NCI-H2107 treated with DMSO at 0.1 percent for 48 hours (cell line): ENCODE data around the gene ALS2CL.
A peak's percentile ranks its signal among the peaks of the same experiment; 100 is the strongest.

Experiments used
- DNase-seq: peaks from one replicate; lab custom pipeline; 2025; ENCODE audit not compliant: unreplicated experiment; lab: John Stamatoyannopoulos, UW

The ALS2CL gene

DNA sequence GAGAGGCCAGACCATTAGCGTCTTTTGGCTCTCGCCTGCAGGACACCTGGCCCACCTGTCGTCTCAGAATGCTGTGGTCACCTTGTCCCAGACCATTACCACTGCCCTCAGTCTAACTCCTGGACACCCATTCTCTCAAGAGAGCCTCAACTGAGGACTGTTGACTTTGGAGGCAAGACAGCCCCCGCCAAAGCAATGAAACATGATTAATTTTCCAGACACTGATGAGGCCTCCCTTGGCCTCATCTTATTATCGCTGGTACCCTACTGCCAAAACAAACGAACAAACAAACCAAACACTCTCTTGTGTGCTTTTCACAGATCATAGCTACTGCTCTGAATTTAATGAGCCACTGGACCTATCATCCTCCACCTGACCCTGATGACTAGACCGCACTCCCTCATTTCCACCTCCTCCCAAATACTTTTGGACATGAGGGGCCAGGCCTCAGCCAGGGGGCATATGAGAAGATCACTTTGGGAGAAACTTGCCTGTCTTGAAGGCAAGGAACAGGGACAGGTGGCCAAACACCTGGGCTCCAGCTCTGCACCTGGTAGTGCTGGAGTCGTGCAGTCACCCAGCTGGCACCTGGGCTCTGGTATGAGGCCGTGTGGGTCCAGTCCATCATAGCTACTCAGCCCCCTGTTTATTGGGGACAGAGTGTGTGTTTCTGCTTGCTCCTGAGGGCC lies 27.6 kb downstream of the ALS2CL start:
- no peak for DNase-seq

DNA sequence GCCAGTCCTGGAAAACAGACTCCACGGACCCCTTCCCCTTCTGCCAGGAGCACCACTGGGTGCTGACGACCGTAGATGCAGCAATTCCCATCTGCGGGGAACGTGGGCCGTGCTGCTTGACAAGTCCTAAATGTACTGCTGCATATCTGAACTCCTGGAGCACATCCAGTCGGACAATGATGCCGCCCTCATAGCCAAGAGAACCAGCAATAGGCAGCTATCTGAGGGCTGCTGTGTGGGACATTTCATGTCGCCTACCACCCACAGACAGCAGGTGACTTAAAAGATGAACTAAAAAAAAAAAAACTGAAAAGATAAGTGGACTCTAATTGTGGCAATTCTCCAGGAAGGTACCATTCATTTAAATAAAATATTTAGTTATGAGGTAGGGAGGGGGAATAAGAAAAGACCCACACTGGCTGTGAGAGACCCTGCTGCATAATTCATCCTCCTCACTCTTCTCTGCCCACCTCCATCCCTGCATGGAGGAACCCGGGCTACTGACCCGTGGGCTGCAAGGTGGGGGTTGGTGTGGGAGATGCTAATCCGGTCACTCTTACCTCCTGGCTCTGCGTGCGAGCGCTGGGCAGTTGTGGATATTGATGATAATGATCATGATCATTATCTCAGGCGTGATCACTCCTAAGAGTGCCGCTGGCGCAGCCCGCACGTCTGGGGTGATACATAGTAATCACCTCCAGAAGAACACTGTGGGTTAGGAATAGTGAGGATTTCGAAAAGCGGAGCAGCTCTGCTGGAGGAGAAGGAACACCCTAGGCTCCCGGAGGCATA lies 28.3 kb downstream of the ALS2CL start:
- no peak for DNase-seq

DNA sequence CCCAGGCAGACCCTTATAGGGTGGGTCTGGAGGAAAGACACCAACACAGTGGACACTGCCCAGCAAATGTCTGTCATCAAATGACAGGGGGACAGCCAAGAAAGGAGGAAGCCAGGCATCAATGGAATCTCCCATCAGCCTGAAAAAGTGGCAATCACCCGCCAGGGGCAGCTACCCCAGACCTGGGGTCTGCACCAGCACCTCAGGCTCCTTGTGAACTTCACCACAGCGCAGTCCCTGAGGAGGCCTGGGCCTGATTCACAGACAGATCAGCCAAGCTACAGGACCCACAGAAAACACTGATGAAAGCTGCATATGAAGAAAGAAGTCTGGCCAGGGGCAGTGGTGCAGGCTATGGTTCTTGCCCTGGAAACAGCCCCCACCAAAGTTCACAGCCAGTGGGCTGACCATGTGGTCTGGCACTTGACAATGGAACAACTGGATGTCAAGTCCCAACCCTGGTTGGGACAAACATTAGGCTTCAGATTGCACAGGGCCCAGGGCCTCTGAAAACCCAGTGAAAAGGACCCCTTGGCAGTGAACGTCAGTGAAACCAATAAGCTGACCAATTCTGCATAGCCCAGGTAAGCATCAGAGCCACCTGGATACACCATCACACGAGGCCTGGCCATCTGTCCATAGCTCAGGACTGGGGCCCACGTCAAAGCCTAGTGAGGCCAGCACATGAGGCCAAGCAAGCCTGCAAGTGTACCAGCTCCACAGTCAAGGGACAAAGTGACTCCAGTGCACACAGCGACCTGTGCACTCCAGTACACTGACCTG lies 29.1 kb downstream of the ALS2CL start:
- DNase-seq, result no peak

DNA sequence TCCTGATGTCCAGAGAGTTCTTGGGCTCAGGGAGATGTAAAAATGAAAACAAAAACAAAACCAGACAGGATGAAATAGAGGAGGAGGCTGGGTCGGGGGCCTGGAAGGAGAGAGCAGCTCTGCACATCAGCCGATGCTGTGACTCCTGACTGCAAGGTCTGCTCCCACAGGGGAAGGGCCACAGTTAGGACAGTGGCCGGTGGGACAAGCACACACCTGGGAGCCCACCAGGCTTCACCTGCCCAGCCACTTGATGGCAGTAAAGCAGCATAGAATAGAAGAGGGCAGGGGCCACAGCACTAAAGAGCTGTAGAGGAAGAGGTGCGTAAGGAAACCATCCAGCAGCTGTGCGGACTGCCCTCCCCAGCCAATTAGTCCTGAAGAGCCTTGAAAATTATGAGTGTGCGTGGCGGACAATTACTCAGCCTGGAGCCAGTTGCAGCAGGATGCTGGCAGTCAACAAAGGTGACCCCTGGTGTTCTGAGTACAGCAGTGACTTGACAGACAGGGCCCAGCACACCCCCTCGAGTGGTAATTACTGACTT lies 29.8 kb downstream of the ALS2CL start:
- peak; percentile 56 for DNase-seq

DNA sequence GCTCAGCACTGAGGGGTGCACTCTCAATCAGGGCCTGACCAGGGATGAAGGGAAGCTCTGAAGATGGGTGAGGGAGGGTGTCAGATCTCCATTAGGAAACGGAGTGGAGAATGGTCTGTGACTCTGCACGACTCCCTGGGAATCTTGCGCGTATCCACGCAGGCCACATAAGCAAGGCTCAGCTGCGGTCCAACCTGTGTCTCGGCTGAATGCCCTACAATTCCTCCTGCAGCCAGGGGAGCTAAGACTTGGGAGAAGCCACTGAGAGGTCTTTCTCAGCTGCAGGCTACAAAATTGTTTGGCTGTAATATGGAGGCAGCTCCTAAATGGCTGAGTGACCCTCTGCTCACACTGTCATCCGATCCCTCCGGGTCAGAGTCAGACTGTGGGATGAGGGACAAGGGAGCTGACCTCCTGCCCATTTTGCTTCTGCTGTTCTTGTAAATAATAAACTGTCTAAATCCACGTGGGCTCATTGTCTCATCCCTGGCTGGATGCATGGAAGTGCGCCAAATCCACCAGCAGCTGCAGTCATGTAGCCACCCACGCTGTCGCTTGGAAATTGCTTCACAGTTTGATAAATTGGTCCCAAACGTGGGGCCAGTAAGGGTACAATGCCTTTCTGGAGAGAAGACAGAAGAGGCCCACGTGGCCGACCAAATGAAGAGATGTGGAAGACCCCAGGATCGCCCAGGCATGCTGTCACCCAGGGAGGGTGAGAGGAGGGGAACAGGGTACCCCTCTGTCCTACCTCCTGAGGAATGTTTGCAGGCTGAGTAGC lies 30.5 kb downstream of the ALS2CL start:
- DNase-seq, result no peak

DNA sequence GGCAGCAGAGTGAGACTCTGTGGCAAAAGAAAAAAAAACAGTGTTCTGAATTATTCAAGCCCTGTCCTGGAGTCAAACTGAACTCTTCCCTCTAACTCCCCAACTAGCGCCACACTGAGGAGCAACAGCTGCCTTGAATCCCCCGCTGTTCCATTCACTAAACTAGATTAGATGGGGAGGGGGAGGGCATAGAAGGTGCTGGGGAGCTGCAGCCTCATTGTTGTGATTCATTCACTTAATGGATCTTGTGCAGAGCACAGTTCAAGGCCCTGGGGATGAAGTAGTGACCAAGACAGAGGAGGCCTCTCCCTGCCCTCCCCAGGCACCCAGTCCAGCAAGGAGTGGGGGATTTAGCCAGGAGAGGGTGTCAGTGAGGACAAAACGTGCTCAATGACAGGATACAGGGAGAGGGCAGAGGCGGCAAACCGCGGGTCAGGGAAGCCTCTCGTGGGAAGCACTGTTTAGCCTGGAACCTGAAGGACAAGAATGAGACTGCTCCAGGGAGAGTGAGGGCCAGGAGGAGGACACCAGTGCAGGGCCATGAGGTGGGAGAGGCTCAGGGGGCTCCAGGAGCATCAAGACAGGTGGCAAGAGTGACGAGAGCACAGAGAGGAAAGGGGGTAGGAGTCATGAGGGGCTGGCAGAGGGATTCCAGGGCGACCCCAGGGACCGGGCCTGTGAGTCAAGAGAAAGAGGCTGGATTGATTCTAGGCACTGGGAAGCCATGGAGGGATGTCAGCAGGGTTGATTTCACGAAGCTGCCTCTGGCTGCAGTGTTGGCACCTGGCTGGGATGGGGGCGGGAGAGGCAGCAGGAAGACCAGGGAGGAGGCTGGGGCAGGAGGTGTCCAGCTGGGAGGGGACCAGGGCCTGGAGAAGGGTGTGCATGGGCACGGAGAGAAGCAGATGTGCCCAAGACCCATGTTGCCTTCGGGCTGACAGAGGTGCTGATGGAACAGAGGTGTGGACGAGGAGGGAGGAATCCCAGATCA lies 31.4 kb downstream of the ALS2CL start:
- no peak for DNase-seq

DNA sequence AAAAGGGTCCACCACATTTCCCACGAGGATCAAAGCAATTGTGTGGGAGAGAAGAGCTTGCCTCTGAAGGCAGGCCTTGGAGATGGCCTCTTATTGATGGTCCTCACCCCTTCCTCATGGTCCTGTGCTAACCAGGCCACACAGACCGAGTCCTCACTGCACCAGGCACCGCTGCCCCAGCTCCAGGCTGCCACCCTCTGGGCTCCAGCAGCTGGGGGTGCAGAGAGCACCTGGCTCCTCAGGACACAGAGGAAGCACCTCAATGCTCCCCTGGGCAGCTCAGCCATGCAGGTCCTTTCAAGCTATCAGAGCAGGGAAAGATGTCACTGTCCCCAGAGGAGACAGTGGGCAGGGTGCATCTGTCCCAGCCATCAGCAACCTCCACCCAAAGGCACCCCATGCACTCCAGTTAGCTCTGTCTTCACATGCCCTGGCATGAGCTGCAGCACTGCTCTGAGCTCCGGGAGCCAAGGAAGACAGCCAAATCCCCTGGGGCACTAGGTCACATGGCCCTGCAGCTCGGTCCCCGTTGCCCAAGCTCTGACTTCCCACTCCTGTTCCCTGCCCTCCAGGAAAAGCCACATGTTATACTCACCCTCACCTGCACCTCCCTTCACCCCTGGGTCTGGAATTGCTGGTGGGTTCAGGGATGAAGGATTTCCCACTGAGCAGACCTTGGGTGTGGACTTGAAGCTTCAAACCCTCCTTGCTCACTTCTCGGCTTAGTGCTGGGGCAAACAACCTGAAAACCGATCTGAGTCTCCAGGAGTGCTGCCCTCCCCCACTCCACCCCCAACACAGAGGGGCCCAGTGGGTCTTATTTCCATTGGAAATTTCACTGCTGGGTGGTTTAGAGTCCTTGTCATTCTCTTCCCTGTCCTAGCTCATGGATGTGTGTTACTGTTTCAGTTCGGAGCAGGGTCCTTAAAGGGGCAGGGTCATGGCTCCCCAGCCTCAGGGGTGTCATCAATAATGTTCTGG lies 32.6 kb downstream of the ALS2CL start:
- DNase-seq, result peak; percentile 15

DNA sequence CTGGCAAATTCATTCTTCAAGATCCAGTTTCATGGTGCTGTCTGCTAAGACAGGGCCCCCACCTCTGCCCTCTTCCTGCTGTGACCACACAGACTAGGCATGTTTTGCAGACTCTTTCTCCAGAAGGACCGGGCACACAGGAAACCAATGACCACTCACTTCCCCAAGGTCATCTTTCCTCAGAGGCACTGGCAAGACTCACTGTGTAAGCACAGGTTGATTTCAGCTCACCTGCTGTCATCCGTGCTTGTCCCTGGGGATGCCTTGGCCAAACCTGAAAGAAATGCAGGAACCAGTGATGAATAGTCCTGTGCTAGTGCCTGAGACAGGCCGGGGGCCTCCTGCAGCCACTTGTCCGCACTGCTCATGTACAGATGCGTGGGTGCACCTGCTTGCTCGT lies 33.5 kb downstream of the ALS2CL start:
- DNase-seq, result no peak

DNA sequence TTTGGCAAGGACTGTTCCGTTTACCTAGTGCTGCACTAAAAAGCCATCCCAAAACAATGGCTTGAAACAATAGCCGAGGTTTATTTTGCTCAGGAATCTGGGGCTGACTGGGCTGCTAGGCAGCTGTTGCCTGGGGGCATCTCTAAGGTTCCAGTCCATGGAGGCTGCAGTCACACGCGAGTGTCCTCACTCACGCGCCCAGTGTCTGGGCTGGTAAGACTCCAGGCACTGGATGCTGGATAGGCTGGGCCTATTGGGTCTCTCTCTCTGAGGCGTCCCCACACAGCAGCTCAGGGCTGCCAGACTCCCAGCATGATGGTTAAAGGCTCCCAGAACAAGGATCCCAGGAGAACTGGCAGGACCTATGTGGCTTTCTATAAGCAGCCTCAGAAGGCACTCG lies 34.2 kb downstream of the ALS2CL start:
- no peak for DNase-seq

DNA sequence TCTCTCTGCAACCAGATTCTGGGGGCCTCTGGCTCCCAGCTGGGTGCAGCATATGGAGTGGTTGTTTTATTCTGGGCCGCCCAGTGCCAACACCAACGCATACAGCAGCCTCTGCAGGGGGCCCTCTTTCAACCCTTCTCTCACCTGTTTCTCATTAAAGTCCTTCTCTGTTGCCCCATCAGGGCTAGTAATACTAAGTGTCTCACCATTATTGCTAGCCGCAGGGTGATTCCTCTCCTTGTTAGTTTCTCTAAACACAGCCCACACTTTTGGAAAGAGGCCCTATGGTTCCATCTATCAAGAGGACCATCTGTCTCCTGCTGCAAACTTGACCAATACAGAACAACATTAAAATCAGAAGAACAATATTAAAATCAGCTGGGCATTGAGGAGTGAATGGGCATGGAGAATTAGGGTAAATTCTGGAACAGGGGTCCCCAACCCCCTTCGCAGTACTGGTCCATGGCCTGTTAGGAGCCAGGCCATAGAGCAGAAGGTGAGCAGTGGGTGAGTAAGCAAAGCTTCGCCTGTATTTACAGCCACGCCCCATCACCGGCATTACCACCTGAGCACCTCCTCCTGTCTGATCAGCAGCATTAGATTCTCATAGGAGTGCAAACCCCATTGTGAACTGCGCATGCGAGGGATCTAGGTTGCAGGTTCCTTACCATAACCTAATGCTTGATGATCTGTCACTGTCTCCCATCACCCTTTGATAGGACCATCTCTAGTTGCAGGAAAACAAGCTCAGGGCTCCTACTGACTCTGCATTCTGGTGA lies 36.5 kb downstream of the ALS2CL start:
- peak; percentile 81 for DNase-seq

DNA sequence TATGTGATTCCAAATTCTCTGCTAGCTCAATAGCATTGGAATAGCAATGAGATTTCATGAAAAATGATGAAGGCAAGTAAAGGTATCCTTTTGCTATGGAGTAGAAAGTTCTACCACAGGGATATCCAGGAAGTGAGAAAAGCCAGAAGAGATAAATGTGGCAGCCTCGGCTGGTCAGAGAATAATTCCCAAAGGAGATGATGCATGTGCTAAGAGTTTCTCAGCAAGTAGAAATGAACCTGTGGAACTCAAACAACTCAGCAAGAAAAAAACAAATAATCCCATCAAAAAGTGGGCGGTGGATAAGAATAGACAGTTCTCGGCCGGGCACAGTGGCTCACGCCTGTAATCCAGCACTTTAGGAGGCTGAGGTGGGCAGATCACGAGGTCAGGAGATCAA lies 38.2 kb downstream of the ALS2CL start:
- no peak for DNase-seq

DNA sequence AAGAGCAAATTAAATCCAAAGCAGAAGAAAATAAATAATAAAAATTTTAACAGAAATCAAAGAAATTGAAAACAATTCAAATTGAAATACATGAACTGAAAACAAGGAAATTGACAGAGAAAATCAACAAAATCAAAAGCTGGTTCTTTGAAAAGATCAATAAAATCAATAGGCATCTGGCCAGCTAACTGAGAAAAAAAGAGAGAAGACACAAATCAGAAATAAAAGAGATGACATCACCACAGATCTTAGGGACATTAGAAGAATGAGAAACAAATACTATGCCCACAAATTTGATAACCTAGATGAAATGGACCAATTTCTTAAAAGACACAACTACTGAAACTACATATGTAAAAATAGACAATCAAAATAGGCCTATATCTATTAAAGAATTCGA lies 42.4 kb downstream of the ALS2CL start:
- no peak for DNase-seq

DNA sequence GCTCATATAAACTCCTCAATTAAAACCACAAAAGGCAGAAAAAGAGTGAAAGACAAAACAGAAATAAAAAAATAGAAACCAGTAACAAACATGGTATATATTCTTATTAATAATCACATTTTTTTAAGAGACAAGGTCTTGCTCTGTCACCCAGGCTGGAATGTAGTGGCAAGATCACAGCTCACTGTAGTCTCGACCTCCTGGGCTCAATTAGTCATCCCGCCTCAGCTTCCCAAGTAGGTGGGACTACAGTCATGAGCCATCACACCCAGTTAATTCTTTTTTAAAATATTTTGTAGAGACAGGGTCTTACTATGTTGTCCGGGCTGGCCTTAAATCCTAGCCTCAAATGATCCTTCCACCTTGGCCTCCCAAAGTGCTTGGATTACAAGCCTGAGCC lies 44.0 kb downstream of the ALS2CL start:
- no peak for DNase-seq

DNA sequence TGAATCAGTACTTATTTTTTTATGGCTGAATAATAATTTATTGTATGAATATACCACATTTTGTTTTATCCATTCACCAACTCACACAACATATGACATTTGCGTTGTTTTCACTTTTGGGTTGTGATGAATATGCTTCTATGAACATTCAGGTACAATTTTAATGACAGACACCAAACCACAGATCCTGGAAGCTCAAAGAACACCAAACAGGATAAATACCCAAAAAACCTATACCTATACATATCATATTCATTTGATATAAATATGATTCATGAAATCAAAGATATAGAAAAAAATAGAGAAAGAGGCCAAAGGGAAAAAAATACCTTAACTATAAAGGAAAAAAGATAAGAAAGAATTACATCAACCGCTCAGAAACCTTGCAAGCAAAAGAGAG lies 45.4 kb downstream of the ALS2CL start:
- no peak for DNase-seq

DNA sequence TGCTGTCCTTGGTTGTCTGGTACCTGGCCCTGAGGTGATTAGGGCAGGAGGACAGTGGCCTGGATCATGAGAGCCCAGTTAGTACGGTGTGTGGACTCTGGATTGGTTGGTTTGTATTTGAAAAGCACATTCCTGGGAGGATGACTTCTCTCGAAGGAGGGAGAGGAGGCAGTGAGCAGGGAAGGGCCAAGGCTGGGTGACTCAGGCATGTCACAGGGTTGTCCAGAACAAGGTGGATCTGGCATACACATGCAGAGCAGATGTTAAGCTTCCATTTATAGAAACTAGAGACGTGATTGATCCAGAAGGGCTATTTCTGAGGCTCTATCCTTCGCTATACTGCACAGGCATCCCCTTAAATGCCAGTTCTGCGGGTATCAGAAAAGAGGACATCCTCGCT lies 46.8 kb downstream of the ALS2CL start:
- DNase-seq, result no peak

DNA sequence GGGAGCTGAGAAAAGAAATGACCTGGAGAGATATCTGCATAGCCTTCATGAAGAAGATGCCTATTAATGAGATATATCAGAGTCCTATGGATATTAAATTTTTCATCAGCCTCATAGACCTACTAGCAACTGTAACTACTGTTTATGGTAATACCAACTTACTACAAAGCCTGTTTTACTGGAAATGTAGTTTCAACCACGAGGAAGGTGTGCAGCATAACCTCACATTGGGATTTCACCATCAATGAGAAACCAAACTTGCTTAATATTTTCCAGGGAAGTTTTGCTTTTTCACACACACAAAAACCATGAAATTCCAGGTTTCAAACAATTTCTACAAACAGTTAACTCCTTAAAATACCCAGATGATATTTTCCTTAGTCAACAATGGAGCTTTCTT lies 49.8 kb downstream of the ALS2CL start:
- no peak for DNase-seq

DNA sequence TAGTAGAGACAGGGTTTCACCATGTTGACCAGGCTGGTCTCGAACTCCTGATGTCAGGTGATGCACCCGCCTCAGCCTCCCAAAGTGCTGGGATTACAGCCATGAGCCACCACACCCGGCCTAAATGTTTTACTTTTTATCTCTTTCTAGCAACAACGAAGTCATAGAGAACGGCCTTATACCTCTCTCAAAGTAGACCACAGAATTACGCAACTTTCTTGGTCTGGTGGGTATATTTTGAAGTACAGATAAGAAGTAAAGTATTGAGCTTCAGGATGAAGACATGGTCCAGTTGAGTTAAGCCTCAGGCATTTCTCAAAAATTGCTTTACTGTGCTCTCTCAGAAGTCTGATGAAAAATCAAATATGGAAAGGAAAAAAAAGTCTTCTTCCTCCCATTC lies 50.5 kb downstream of the ALS2CL start:
- no peak for DNase-seq

DNA sequence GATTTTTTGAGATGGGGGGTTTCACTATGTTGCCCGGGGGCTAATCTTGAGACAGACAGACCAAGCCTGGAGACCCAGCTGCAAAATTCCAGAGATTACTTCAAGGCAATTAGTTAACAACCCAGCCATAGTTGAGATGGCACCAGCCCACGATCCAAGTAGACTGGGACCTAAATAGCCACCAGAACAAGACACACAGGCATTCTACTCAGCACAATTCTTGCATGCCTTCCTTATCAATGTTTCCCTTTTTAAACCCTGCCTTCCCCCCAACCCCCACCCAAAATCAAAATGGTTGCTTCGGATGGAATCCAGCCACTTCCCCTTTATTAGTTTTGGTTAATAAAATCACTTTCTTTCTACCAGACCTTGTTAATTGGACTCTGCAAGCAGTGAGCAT lies 52.6 kb downstream of the ALS2CL start:
- DNase-seq, result no peak
